ENCODE results near the gene NIT1.
"Not testable (repeated sequence)": the region's sequence is repeated elsewhere in the genome, so short reads cannot be mapped to it uniquely, and the experiment has no call there.

The NIT1 gene

DNA sequence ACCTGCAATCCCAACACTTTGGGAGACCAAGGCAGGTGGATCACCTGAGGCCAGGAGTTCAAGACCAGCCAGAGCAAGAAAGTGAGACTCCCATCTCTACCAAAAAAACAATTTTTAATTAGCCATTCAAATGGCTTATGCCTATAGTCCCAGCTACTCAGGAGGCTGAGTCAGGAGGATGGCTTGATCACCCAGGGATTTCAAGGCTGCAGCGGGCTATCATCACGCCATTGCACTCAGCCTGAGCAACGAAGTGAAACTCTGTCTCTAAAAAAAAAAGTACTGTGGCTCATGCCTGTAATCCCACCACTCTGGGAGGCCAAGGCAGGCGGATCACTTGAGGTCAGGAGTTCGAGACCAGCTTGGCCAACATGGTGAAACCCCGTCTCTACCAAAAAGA is 1.9 kb upstream of the NIT1 start:
- not testable (repeated sequence) for H2AFZ ChIP-seq (ENCODE audit: low read length, unreplicated experiment); H3K27me3 ChIP-seq (ENCODE audit: insufficient read depth, low read length); H3K4me3 ChIP-seq (ENCODE audit: low read depth, low read length)
- Histone ChIP-seq H3K4me1 (ENCODE audit: control insufficient read depth, insufficient read depth, low read length, unreplicated experiment) (peaks cover 40% of the 10 kb centered on the region), H3K27ac (ENCODE audit: low read depth, low read length) (peak overlapping the region; percentile 13; the same call in 1 of the 2 replicates), H3K79me2 (ENCODE audit: control insufficient read depth, insufficient read depth, low read length, unreplicated experiment) (peaks cover 77% of the 10 kb centered on the region), H3K36me3 (ENCODE audit: insufficient read depth, low read length) (peaks cover 11% of the 10 kb centered on the region; the same call in 1 of the 2 replicates)

DNA sequence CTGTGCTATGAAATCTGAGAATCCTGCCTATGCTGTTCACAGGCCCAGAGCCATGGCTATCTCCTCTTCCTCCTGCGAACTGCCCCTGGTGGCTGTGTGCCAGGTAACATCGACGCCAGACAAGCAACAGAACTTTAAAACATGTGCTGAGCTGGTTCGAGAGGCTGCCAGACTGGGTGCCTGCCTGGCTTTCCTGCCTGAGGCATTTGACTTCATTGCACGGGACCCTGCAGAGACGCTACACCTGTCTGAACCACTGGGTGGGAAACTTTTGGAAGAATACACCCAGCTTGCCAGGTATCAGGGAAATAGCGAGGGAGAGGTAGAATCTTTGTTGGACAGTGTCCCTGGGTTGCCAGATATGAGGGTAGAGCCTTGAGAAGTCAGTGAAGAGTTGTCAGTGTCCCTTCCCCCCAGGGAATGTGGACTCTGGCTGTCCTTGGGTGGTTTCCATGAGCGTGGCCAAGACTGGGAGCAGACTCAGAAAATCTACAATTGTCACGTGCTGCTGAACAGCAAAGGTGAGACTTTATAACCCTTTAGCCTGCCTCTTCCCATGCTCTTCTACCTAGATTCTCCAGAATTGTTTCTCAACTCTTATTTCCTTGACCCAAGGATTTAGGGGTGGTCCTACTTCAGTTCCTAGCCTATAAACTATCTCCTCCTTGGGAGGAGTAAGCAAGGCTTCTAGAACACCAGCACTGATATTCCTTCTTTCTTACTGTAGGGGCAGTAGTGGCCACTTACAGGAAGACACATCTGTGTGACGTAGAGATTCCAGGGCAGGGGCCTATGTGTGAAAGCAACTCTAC is 1.4 kb downstream of the NIT1 start:
- Histone ChIP-seq H2AFZ (ENCODE audit: low read length, unreplicated experiment) (no peak overlapping the region), H3K27me3 (ENCODE audit: insufficient read depth, low read length) (no peaks in the 10 kb centered on the region), H3K4me1 (ENCODE audit: control insufficient read depth, insufficient read depth, low read length, unreplicated experiment) (peaks cover 38% of the 10 kb centered on the region), H3K27ac (ENCODE audit: low read depth, low read length) (peak overlapping the region; percentile 87), H3K36me3 (ENCODE audit: insufficient read depth, low read length) (peaks cover 11% of the 10 kb centered on the region; the same call in 1 of the 2 replicates), H3K79me2 (ENCODE audit: control insufficient read depth, insufficient read depth, low read length, unreplicated experiment) (peaks cover 44% of the 10 kb centered on the region), H3K4me3 (ENCODE audit: low read depth, low read length) (peak overlapping the region; percentile 93)

DNA sequence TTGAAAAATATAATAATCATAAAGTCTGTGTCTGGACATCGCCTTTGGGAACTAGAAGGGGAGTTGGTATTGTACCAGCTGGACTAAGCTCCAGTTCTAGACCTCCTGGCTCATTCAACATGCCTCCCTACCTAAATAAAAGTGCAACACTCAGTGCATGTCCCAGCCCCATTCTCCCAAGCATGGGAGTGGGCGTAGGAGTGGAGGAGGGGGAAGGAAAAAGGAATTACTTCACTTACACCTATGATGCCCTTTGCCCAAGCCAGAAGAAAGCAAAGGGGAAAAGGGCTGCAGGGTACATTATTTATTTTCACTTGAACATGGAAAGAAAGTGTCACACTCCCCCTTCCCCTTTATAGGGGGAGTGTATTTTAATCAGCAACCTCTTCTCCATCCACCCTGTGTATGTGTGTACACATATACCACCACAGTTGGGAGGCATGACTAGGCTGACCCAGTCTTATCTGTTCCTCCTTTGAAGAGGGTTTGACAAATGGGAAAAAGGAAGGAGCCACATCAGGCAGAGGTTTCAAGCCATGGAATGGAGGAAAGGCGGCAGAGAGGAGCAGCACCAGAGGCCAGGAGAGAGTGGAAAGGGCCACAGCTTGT is 3.2 kb downstream of the NIT1 start:
- Histone ChIP-seq H3K36me3 (ENCODE audit: insufficient read depth, low read length) (peaks cover 11% of the 10 kb centered on the region; the same call in 1 of the 2 replicates), H3K27me3 (ENCODE audit: insufficient read depth, low read length) (no peaks in the 10 kb centered on the region), H3K79me2 (ENCODE audit: control insufficient read depth, insufficient read depth, low read length, unreplicated experiment) (peaks cover 35% of the 10 kb centered on the region), H3K4me1 (ENCODE audit: control insufficient read depth, insufficient read depth, low read length, unreplicated experiment) (peaks cover 21% of the 10 kb centered on the region), H3K27ac (ENCODE audit: low read depth, low read length) (no peak overlapping the region), H2AFZ (ENCODE audit: low read length, unreplicated experiment) (no peak overlapping the region), H3K4me3 (ENCODE audit: low read depth, low read length) (no peak overlapping the region)

DNA sequence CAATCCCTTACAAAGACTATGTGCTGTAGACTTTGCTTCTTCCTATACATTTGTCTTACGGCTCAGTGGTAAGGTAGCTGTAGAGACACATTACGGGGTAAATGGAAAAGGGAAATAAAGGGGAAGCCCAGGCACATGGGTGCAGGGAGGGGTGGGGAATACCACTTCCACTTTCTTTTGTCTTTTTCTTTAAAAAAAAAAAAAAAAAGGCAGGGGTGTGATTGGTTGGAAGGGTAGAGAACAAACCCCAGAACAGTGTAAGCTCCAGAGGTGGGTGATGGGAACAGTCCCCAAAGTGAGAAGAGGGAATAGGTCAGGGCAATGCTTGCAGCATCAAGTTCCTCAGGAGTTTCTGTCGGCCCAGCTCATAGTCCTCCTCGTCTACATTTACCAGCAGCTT is 3.9 kb downstream of the NIT1 start:
- H2AFZ ChIP-seq (ENCODE audit: low read length, unreplicated experiment), result no peak overlapping the region
- no peaks in the 10 kb centered on the region for H3K27me3 ChIP-seq (ENCODE audit: insufficient read depth, low read length)
- H3K79me2 ChIP-seq (ENCODE audit: control insufficient read depth, insufficient read depth, low read length, unreplicated experiment), result peaks cover 32% of the 10 kb centered on the region
- no peak overlapping the region for H3K4me3 ChIP-seq (ENCODE audit: low read depth, low read length)
- H3K4me1 ChIP-seq (ENCODE audit: control insufficient read depth, insufficient read depth, low read length, unreplicated experiment), result peaks cover 19% of the 10 kb centered on the region
- H3K27ac ChIP-seq (ENCODE audit: low read depth, low read length), result no peak overlapping the region
- peaks cover 12% of the 10 kb centered on the region; the same call in 1 of the 2 replicates for H3K36me3 ChIP-seq (ENCODE audit: insufficient read depth, low read length)

DNA sequence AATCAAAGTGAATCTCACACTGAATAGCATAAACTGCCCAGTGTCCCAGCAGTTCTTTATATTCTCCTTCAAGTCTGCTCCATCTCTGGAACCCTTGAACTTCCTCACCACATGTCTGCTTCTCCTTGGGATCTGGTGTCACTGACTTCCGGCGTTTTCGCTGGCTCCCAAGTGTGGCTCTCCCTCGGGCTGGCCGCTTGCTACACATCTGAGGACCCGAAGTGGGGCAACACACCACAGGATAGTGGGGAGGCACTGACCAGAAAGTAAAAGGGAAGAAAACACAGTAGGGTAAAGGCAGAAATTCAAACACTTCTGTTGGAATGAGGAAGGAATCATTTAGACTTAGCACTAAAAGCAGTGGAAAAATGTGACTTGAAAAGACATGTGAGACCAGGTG is 5.1 kb downstream of the NIT1 start:
- Histone ChIP-seq H3K4me3 (ENCODE audit: low read depth, low read length) (no peak overlapping the region), H3K27ac (ENCODE audit: low read depth, low read length) (no peak overlapping the region), H3K36me3 (ENCODE audit: insufficient read depth, low read length) (peaks cover 21% of the 10 kb centered on the region; the same call in 1 of the 2 replicates), H3K4me1 (ENCODE audit: control insufficient read depth, insufficient read depth, low read length, unreplicated experiment) (peaks cover 19% of the 10 kb centered on the region), H3K27me3 (ENCODE audit: insufficient read depth, low read length) (no peaks in the 10 kb centered on the region), H3K79me2 (ENCODE audit: control insufficient read depth, insufficient read depth, low read length, unreplicated experiment) (peaks cover 34% of the 10 kb centered on the region), H2AFZ (ENCODE audit: low read length, unreplicated experiment) (no peak overlapping the region)

DNA sequence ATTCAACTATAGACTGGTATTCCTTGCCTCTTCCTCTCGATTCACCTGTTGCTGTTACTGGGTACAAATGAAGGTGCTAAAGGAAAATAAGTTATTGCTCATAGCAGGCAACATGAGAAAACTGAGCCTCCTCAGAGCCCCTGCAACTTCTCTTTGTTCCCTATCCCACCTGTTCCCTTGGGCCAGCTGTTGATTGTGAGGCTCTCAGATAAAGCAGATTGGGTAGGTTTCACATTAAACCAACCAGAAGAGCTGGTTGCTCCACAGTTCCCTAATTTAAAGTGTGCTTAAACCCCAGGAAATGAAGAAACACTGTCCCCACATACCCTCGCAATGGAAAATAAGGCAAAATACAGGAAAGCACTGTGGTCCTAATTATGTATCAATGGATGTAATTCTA is 9.7 kb downstream of the NIT1 start:
- Histone ChIP-seq H3K4me3 (ENCODE audit: low read depth, low read length) (no peak overlapping the region), H3K27me3 (ENCODE audit: insufficient read depth, low read length) (no peaks in the 10 kb centered on the region), H3K36me3 (ENCODE audit: insufficient read depth, low read length) (peaks cover 22% of the 10 kb centered on the region), H3K4me1 (ENCODE audit: control insufficient read depth, insufficient read depth, low read length, unreplicated experiment) (peaks cover 14% of the 10 kb centered on the region), H2AFZ (ENCODE audit: low read length, unreplicated experiment) (no peak overlapping the region), H3K27ac (ENCODE audit: low read depth, low read length) (no peak overlapping the region), H3K79me2 (ENCODE audit: control insufficient read depth, insufficient read depth, low read length, unreplicated experiment) (peaks cover 64% of the 10 kb centered on the region)

DNA sequence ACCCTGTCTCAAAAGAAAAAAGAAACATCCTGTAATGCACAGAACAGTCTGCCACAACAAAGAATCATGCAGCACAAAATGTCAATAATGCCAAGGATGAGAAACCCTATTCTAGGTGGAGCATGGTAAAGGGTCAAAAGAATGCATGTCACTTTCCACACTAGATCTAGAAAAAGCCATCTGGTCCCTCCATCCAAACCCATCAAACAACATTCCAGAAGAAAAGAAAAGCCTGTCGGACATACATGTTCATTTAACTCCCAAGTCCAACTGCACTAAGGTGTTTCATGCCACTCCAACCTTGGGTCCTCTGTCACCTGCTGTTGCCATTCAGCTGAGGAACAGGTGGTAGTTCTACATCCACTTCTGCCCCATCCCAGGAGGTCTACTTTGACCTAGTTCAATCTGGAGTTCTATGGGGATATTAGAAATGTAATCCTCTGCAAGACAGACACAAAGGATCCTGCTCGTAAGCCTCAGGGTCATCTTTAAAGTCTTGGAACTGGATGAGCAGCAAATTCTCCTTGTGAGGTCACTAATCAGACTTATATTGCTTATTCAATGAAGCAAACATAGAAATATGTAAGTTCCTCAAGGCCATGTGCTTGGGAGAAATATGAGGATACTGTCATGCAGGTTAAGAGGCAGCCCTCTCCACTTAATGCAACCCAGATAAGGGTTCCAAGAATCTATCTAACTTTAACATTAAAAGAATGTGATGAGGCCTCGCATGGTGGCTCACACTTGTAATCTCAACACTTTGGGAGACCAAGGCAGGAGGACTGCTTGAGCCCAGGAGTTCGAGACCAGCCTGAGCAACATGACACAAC is 10.9 kb downstream of the NIT1 start:
- Histone ChIP-seq H3K27ac (ENCODE audit: low read depth, low read length) (no peak overlapping the region), H3K27me3 (ENCODE audit: insufficient read depth, low read length) (no peaks in the 10 kb centered on the region), H3K36me3 (ENCODE audit: insufficient read depth, low read length) (peaks cover 22% of the 10 kb centered on the region), H3K4me3 (ENCODE audit: low read depth, low read length) (no peak overlapping the region), H3K79me2 (ENCODE audit: control insufficient read depth, insufficient read depth, low read length, unreplicated experiment) (peaks cover 70% of the 10 kb centered on the region), H3K4me1 (ENCODE audit: control insufficient read depth, insufficient read depth, low read length, unreplicated experiment) (peaks cover 14% of the 10 kb centered on the region), H2AFZ (ENCODE audit: low read length, unreplicated experiment) (no peak overlapping the region)

DNA sequence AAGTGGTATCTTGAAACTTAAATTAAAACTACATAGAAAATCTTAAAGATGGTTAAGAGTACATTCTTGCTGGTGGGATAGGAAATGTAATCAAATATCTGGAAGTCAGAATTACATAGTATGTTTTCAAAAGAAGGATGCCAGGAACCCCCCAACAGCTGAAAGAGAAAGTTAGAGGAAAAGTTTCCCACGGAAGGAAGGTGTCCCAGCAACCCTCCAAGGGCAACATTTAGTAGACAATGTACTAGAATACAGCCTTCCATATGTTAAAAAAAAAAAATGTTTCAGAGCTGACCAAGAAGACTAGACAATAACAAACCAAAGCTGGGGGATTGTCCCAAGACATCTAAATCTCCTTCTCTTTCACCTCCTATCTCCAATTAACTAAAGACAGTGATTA is 12.4 kb downstream of the NIT1 start:
- Histone ChIP-seq H3K79me2 (ENCODE audit: control insufficient read depth, insufficient read depth, low read length, unreplicated experiment) (peaks cover 78% of the 10 kb centered on the region), H3K27ac (ENCODE audit: low read depth, low read length) (no peak overlapping the region), H3K36me3 (ENCODE audit: insufficient read depth, low read length) (peaks cover 22% of the 10 kb centered on the region), H3K4me3 (ENCODE audit: low read depth, low read length) (peak overlapping the region; percentile 92), H3K4me1 (ENCODE audit: control insufficient read depth, insufficient read depth, low read length, unreplicated experiment) (peaks cover 14% of the 10 kb centered on the region), H3K27me3 (ENCODE audit: insufficient read depth, low read length) (no peaks in the 10 kb centered on the region), H2AFZ (ENCODE audit: low read length, unreplicated experiment) (no peak overlapping the region)

DNA sequence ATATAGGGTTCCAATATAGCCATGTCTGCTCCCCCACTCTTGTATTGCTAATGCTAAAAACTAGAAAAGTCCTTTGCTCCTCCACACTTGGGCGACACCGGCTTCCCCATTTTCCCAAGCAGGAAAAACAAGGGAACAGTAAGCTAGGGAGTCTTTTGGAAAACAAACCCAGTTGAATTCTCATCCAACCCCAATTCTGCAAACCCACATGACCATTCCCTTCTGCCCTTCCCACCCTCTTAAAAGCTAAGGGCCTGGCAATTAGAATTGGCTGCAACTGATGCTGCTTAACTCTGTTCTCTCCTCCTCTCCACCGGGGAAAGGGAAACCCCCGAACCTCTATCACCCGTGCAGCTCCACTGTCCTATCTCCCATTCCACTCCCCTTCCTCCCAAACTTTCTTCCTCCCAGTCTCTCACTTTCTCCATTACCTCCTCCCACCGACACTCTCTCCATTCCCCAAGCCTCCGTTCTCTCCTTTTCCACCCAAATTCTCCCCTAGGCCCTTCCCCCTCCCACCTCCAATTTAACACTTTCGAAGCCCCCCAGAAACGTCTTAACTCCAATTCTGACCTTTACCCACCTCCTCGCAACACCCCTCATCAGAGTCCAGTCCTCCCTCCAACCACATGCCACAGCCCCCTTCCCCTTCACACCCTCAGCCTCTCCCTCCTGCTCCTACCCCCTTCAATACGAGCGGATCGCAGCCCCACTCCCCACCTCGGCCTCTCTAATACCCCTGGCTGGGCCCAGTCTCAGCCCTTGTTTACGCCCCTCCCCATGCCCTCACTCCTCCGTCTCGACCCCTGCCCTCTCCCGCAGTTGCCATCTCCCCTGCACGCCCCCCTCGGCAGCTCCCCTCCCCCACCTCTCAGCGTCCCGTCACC is 13.9 kb downstream of the NIT1 start:
- no peaks in the 10 kb centered on the region for H3K27me3 ChIP-seq (ENCODE audit: insufficient read depth, low read length)
- H3K36me3 ChIP-seq (ENCODE audit: insufficient read depth, low read length), result peaks cover 22% of the 10 kb centered on the region
- H3K79me2 ChIP-seq (ENCODE audit: control insufficient read depth, insufficient read depth, low read length, unreplicated experiment), result peaks cover 70% of the 10 kb centered on the region
- peak overlapping the region; percentile 73 for H2AFZ ChIP-seq (ENCODE audit: low read length, unreplicated experiment)
- peak overlapping the region; percentile 92 for H3K4me3 ChIP-seq (ENCODE audit: low read depth, low read length)
- peaks cover 14% of the 10 kb centered on the region for H3K4me1 ChIP-seq (ENCODE audit: control insufficient read depth, insufficient read depth, low read length, unreplicated experiment)
- H3K27ac ChIP-seq (ENCODE audit: low read depth, low read length), result peak overlapping the region; percentile 89
